GM21529 (cell line): Measurements from ENCODE around the gene ATP5PB.

Experiments used
- ATAC-seq: cut with Tn5 transposase; IDR thresholded peaks from one replicate; pipeline ENCODE4 v1.9.1; 2021; ENCODE audit not compliant: unreplicated experiment

The ATP5PB gene

DNA sequence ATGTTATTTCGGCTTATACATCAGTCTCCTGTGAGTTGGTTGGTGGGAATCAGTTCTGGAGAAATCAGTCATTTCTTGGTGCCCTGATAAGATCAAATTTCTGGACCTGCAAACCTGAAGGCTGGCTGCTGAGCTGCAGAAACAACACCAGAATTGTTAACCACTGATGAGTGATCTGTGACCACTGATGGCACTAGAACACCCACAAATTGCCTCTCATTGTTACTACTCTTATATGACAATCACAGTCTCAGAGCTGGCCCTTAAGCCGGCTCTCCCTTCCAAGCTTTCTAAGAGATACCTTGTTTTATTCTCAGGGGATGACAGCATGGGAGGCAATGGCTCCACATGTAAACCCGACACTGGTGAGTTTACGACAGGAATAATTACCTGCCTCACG lies 26.4 kb downstream of the ATP5PB start:
- no peak for ATAC-seq

DNA sequence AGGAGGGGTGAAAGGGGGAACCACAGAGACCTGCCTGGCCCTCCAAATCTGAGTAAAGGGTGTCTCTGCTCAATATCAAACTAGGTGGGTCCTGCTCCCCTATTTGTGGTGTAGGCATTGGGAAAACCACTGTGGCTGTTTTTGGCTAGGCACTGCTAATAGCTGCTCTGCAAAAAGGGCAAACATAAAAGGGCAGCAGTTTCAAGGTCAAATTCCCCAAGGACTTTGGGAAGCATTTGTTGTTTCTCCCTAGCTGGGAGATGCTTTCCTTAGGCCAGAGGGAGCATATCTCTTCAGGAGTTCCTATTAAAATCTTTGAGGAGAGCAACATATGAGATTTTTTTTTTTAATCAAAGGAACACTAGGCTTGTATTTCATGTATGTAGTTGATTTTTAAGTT lies 26.9 kb downstream of the ATP5PB start:
- ATAC-seq: no peak

DNA sequence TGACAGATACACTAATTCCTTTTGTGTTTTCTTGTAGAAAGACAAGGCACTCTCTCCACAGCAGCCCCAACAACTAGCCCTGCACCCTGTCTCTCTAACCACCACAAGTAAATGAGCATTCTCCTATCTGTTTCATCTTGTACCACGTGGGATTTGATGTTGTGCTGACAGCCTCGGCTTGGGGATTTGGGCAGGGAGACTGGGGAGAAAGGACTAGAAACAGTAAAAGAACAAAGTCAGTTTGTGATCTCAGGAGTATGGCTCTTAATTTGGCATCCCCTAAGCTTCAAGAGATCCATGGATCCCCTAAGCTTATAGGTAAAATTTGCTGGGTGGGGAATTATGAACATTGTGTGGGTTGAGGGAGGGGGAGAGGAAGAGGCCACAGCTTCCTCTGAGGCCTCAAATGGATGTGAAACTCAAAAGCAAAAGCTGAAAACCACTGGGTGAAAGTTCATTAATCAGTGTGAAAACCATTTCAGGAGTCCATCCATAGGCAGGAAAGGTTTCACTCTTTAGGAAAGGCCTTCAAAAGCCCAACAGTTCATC lies 27.6 kb downstream of the ATP5PB start:
- peak; percentile 82 for ATAC-seq

DNA sequence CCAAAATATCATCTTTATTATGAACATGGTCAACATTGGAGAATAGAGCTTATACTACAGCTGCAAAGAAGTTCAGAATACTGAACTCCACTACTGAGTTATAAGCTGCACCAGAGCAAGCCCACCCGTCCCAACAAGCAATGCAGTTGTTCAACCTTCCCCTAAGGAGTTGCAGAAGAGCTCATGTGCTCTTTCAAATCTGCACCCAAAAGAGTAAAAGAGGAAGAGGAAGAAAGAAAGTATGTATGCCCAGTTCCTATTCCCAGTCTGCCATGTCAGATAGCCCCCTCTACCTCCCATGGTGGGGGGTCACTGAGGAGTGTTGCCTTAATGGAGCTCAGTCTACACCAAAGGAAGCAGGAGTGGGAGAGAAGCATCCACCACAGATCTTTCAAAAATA lies 31.4 kb downstream of the ATP5PB start:
- ATAC-seq: no peak

DNA sequence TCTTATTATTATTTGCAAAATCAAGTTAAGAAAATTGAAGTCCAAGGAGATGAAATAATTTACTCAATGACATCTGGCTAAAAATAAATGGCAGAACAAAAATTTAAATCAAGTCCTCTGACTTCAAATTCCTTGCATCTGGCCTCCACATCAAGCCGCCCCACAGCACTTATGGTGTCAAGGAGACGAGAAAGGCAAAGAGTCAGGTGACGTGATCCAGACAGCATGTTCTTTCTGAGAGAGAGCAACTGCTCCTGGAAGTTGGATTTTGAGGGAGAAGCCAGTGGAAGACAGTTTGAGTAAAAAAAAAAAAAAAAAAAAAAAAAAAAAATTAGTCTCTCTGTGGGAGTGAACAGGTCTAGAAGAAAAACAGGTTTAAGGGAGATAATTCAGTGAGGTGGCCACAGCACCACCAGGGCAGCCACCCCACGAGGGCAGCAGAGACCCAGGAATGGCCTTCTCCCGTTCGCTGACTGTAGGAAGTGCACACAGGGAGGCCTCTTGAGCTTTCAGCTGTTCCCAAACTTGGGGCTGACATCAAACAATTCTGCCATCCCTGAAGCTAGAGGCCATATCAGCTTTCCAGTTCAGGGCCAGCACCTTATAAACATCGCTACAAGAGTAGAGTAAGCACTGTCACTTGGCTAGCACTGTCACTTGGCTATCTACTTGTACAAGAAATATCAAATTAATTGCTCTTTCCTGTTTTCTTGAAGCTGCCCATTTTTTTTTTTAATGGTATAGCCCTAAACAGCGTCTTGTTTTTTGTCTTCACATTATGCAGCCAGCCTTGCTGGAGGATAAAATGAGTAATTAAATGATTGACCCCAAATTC lies 32.3 kb downstream of the ATP5PB start:
- peak; percentile 56 for ATAC-seq

DNA sequence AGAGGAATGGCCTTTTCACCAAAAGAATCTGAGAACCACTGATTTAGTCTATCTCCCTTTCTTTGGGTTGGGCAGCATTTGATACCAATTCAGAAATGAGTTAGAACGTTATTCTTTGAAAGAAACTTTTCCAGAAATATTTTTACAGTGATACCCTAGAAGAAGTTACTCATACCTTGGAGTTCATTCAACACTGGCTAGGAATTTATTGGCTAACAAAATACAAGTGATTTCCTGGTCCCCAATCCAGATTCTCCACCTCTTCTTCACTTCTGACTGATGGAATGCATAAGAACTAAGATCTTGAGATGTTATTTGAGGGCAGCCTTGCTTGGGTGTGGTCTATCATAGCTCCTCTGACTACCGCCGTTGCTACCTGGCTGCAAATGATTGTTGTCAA lies 33.9 kb downstream of the ATP5PB start:
- no peak for ATAC-seq

DNA sequence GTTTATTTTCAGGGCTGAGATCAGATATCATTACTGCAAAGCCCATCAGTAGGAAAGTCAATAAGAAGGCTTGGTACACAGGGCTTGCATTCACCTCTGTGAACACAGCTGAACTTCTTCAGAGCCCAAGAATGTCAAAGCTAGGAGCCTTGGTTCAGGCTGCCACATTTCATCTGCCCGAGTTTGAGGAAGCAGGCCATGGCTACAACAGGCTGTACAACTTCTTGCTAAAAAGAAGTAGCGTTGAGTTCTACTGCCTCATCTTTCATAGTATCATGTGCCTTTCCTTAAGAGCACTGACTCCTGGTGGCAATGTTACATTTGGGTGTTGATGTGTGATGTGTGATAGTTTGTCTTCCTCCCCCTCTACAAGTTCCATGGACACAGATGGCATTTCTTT lies 34.6 kb downstream of the ATP5PB start:
- no peak for ATAC-seq

DNA sequence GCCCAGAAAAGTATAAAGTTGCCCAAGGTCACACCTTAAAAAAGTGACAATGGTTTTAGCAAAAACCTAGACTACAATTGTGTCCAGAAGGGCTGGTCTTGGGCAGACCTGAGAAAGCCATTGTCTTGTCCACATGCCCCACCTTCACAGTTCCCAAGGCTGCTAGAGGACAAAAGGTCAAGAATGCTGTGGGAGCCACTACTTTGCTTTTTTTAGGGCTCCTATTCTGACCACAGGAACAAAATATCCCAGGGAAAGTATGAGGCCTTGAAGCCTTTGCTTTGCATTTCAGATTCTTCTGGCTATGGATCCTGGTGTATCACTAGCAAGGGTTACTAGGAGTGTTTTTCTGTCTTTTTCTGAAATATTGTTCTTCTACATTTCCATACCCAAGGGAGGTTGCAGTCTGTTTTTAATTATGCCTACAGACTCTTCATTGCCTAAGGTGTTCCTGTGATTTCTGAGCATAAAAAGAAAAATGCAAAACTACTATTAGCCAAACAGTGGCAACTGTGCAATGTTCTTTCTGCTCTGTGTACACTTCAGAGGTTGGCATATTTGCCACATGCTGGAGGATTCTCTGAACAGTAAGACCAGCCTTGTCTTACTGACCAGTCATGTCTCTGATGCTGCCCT lies 35.2 kb downstream of the ATP5PB start:
- no peak for ATAC-seq

DNA sequence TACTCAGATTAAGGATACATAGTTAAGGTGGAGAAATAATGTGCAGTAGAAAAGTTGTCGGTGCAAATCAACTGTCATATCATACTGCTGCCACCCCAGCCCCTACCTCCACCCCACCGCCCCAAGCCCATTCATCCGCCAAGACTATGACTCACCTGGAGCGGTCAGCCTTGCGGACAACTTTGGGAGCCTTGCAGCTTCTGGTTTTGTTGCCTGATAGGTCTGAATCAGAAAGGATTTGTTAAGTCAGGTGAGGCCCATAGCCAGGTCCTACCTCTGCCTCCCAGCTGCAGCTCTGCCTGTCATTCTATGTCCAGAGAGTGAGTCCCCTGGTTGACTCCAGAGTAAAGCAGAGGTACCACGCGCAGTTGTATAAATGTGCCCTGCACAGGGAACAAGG lies 37.2 kb downstream of the ATP5PB start:
- ATAC-seq: no peak

DNA sequence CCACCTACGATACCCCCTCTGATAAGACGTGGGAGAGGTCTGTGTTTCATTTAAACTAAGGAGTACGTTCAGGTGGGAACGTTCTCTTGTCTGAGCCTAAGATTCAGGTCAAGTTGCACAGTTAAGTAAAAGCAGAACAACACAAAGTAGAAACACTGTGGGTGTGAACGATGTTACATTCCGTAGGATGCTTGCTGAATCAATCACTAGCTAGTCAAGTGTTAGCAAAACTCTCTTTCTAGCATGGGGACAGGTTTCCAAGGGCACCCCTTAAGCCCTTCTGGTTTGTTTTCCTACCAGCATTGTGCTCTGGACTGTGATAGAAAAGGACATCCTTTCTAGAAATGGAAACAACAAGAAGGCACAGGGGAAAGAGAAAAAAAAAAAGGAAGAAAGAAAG lies 37.9 kb downstream of the ATP5PB start:
- no peak for ATAC-seq

DNA sequence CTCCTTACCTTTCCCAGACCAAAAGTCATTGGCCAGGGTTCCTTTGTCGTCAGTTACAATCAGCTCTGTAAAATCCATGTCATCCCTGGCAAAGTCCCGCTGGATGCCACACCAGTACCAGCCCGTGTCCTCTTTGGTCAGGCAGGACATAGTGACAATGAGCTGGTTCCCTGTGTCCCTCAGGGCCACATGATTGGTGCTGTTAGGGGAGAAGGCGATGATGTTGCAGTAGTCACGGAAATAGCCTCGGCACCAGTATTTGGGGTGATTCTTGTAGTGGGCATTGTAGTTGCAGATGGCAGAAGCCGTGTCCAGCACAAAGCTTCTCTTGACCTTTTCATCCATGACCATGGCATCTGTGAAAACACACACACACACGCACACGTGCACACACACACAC lies 39.4 kb downstream of the ATP5PB start:
- no peak for ATAC-seq

DNA sequence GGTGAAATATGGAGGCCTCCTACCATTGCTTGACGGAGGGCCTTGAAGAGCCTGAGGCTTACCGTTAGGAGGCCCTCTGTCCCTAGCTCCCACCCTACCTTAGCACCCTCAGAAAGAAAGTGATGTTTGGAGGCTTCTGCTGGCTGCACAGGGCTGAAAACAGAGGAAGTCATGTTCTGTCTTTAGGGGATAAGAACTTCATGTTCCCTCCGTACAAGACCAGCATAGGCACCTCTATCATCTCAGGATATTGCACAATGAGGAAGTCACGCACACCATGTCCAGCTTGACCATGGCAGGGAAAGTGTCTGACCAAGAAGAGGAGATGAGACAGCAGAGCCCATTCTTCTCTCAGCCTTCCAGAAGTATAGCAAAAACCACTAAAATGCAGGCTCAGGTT lies 40.3 kb downstream of the ATP5PB start:
- ATAC-seq: no peak

DNA sequence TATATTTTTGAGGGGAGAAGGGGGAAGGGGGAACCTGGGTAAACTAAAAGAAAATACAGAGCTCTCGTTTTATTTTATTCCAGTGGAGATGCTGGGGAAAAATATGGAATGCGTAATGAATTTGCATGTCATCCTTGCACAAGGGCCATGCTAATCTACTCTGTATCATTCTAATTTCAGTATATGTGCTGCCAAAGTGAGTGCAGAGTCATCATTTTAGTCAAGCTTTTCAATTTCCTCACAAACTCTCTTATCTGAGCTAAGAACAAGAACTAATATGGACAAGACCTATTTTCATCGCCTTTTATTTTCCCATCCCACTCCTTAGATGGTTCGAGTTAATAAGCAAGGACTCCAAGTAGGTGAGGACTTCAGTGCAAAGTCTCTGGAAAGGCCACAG lies 41.0 kb downstream of the ATP5PB start:
- ATAC-seq: no peak

DNA sequence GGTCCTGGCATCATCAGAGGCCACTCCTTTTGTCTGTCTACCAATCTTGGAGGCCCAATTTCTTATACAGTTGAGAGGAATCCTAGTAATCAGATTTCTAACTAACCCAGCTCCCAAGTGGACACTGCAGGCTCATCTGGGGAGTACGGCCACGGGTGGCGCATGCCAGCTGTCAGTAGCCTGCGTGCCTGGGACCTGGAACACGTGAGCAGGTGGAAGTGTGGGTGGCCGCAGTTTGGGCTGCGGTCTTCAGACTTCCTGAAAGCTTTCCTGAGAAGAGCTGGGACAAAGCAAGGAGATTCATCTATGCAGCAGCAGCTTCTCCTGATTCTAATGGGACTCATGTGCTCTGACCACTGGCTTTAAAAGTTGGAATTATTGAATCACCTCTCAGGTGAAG lies 41.8 kb downstream of the ATP5PB start:
- no peak for ATAC-seq

DNA sequence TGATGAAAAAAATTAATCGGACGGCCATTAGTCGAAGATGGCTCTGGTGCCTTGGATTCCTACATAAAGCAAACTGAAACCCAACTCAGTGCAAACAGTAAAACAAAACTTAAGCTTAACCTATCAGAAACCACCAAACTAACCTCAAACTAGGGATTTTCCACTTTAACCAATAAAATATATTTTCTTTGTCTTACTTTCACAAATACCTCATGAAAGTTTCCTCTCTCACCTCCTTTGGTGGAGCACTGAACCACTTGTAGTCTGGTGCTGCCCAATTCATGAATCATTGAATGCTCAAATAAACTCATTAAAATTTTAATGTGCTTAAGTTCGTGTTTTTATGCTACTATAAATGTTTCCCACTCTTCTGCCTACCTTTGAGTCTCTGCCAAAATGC lies 47.1 kb downstream of the ATP5PB start:
- ATAC-seq: no peak

DNA sequence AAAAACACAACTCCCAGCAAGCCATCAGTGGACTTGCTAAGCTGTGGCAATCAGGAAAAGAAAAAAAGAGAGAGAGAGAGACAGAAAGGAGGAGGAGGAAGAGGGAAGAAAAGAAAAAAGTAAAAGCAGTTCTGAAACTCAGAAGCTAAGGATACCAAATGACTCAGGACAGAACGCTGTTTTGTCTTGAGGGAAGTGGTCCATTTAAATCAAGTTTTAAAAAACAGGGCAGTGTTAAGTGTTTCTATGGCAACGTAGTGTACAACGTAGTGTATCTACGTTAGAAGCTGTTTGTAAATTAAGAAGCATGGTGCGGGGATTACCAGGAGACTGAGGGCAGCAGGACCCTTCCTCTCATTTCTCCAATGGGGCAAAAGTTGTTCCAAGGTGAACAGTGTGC lies 48.3 kb downstream of the ATP5PB start:
- no peak for ATAC-seq

DNA sequence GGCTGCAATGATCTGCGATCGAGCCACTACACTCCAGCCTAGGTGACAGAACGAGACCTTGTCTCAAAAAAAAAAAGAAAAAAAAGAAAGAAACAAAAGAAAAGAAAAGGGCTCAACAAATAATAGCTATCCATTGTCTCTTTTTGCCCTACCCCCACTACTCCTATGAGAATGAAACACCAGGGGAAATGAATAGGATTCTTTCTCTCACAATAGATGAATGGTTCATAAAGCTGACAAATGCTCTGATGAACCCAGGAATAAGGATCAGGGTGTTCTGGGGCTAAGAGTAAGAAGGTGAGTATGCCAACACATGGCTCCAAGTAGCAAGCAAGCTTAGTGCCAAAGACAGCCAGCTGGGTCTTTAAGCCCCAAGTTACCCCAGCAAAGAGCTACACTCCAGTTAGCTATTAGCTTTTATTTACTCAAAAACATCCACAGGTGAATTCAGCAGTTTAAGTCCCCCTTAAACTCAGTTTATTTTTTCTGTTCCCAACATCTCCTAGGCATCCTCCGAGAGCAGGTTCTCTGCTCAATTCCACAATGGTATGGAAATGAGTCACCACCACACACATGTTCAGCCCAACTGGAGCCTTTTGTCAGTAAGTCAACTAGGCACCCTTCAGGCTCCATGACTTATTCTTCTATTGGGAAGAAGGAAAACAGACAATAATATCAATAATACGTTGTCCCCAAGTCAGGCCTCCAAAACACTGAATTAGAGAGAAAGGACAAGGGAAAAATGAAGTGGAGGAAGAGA lies 49.9 kb downstream of the ATP5PB start:
- ATAC-seq: no peak

DNA sequence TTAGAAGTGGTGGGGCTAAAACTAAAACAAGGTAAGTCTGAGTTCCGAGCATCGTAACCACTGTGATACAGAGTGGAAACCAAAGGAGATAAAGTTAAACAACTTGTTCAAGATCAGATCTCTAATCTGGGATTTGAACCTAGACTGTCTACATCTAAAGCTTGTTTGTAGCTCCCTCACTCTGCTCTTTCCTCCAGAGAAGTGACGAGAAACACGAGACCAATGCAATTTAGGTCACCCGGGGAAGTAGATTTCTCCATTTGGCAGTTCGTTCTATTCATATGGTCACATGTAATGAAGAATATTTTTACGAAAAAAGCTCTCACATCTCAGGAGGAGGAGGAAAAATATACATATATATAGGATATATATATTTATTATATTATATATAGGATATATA lies 52.4 kb downstream of the ATP5PB start:
- ATAC-seq: no peak

DNA sequence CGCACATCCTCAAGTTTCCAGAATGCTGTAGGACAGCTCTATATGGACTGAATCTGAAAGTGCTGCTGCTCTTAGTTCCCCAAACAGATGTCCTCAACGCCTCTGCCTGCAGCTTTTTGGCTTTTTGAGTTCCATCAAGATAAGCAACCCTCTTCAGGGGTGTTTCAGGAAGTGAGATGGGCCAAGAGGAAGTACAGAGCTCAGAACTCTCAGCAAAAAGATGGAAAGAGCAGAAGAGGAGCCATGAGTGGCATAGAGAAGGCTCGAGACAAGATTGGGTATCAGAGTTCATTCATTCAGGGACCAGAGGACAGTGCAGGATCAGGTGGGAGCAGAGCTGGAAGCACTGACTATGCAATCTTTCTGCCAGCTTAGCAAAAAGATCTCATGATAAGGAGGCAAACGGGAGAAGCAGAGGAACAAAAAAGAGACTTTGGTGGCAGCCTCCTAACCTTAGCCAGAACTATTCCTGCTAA lies 54.4 kb downstream of the ATP5PB start, which contains the start of the genes ADORA3 and TMIGD3:
Gene ADORA3 (minus strand): TSS at position 49 of the 476 bp plus-strand sequence. CDS start 279 bp downstream, outside the sequence.
Gene TMIGD3 (minus strand): TSS at position 49 of the 476 bp plus-strand sequence. CDS start 279 bp downstream, outside the sequence.
- ATAC-seq: no peak

DNA sequence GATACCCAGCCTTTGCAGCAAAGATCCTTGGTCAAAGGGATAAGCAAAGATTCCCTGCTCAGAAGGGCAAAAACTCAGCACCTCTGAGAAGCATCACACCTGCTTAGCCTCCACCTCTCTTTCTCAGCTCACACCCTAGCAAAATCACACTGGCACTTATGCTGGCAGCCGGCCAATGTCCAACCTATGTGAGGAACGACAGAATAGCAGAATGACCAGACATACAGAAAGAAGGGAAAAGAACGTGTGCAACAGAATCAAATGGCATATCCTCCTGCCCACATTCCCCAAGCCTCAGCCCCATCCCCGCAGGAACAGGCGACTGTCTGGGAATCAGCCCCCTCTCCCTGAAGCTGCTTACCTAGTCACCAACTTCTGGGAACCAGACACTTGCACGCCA lies 54.8 kb downstream of the ATP5PB start:
- ATAC-seq: no peak

DNA sequence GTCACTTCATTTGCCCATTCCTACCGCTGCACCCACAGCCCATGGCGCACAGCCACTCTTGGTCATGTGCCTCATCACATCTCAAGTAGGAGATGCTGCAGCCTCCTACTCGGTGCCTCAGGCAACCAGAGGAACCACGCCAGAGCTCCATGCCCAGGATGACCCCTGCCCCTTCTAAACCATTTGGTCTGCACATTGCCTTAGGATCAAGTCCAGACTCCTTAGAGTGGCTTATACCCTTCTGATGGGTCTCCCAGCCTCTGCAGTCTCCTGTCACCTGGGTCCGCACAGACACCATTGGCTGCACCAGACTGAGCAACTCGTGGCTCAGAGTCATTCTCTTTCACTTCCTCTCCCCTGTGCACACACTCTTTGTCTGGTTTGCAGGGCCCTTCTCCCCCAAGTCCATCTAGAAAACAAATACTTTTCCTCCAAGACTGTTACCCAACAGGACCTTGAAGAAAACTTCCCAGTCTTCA lies 56.4 kb downstream of the ATP5PB start:
- peak; percentile 70 for ATAC-seq
